Activated CD4-positive, alpha-beta T cell treated with anti-CD3 and anti-CD28 coated beads, Interleukin-2, amount 10 ng/mL, durations not matched to agents 7 days and 5 days (primary cell): ENCODE data around the gene AMFR. TPM values are rescaled to one million over a fixed set of nuclear protein-coding genes. Genes with fewer than 3 reads are reported as not detected.
"Not testable (repeated sequence)": the region's sequence is repeated elsewhere in the genome, so short reads cannot be mapped to it uniquely, and the experiment has no call there.

ENCODE experiments used
- CTCF ChIA-PET: fragments of 350-600 bp; sonication (Branson Sonifier 250); formaldehyde crosslinking; loops from one replicate; lab custom pipeline; 2021; ENCODE audit warnings: antibody characterized with exemption; lab: Charles Lee
- POLR2A ChIA-PET: fragments of 350-600 bp; sonication (Branson Sonifier 250); formaldehyde crosslinking; loops from one replicate; lab custom pipeline; 2021; ENCODE audit warnings: antibody characterized with exemption; lab: Charles Lee
- DNase-seq: peaks from one replicate; pipeline ENCODE4 v3.0.0-alpha.2; 2020
- H3K27ac Mint-ChIP-seq: one replicate; pipeline ENCODE4 v1.8.0; 2021; ENCODE audit warnings: mild to moderate bottlenecking, moderate library complexity, mixed read lengths
- H3K27me3 Mint-ChIP-seq: one replicate; pipeline ENCODE4 v1.8.0; 2021; ENCODE audit warnings: mixed read lengths
- H3K36me3 Mint-ChIP-seq: one replicate; pipeline ENCODE4 v1.8.0; 2021; ENCODE audit warnings: low read depth, mixed read lengths
- H3K4me1 Mint-ChIP-seq: one replicate; pipeline ENCODE4 v1.8.0; 2021; ENCODE audit warnings: mixed read lengths
- H3K4me3 Mint-ChIP-seq: one replicate; pipeline ENCODE4 v1.8.0; 2021; ENCODE audit warnings: mild to moderate bottlenecking, moderate library complexity, mixed read lengths
- H3K9me3 Mint-ChIP-seq: one replicate; pipeline ENCODE4 v1.8.0; 2021; ENCODE audit warnings: mixed read lengths
- total RNA-seq, 2 experiments: library from RNA; stranded (reverse); gene quantifications; one replicate each; pipeline ENCODE4 v1.2.3, GENCODE V29; 2021

Gene AMFR
- total RNA-seq, 2 experiments from 2014 or later = 52.5 to 58.5 TPM

DNA sequence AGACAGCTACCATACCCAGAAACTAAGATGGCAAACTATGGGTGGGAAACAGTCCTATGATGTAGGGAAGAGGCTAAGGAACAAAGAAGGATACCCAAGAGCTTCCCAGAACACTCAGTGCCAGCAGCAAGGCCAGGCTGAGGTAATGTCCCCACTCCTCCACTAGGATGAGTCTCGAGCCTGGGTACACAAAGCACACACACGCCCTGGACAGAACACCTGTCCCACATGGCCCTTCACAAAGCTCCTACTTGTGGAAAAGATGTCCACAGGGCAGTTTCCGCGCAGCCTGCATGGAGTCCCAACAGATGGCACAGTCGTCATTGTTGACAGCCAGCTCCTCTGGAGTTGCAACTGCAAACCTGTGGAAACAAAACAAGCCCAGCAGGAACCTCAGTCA, 23.9 kb downstream of the AMFR start:
- Mint-ChIP-seq H3K9me3 (no peaks in the 10 kb centered on the region), H3K4me3 (no peak overlapping the region), H3K27me3 (no peaks in the 10 kb centered on the region), H3K4me1 (peaks cover 4% of the 10 kb centered on the region), H3K27ac (no peak overlapping the region), H3K36me3 (peaks cover 50% of the 10 kb centered on the region)
- ChIA-PET CTCF (interaction anchor here (0.6 to 1.5 kb wide), 3 partner anchors 14 to 838 kb away, joined by 3 to 6 read pairs (median 3); no protein-coding TSS in a partner anchor), POLR2A (no interaction called here)
- DNase-seq = peak; percentile 18

DNA sequence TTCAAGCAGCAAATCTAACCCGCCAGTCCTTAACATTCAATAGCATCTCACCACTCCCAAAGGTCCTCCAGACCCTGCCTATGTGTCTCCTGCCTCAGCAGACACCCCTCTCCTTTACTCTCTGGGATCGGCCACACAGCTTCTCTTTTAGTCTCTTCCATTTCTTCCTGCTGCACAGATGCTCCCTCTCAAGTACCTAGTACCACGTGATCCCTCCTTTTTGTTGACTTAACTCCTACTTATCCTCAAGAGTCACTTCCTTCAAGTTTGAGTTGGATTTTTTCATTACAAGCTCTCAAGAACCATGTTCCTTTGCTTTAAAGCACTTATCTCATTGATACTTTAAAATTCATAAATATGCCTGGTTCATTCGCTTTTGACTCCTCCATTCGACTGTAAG, 24.9 kb downstream of the AMFR start:
- Mint-ChIP-seq H3K27ac (no peak overlapping the region), H3K4me1 (peaks cover under 1% of the 10 kb centered on the region), H3K27me3 (no peaks in the 10 kb centered on the region), H3K36me3 (peaks cover 58% of the 10 kb centered on the region), H3K4me3 (no peak overlapping the region), H3K9me3 (no peaks in the 10 kb centered on the region)
- ChIA-PET CTCF (interaction anchor here (1.5 kb wide), 1 partner anchor 13 kb away, joined by 6 read pairs; no protein-coding TSS in a partner anchor), POLR2A (no interaction called here)
- DNase-seq = no peak

DNA sequence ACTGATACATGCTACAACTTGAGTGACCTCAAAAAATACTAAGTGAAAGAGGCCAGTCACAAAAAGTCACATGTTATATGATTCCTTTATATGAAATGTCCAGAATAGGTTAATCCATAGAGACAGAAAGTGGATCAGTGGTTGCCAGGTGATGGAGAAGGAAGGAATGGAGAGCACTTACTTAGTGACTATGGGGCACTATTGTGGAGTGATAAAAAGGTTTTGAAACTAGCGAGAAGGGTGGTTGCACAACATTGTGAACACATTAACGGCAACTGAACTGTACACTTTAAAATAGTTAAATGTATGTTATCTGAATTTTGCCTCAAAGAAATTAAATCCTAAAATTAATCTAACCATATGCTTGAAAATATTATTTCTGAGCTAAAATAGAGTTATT, 25.9 kb downstream of the AMFR start:
- H3K27me3 Mint-ChIP-seq = no peaks in the 10 kb centered on the region
- peaks cover 60% of the 10 kb centered on the region for H3K36me3 Mint-ChIP-seq
- DNase-seq = no peak
- H3K4me3 Mint-ChIP-seq = no peak overlapping the region
- no peaks in the 10 kb centered on the region for H3K9me3 Mint-ChIP-seq
- ChIA-PET CTCF (no interaction called here), POLR2A (no interaction called here)
- H3K4me1 Mint-ChIP-seq = no peaks in the 10 kb centered on the region
- no peak overlapping the region for H3K27ac Mint-ChIP-seq

DNA sequence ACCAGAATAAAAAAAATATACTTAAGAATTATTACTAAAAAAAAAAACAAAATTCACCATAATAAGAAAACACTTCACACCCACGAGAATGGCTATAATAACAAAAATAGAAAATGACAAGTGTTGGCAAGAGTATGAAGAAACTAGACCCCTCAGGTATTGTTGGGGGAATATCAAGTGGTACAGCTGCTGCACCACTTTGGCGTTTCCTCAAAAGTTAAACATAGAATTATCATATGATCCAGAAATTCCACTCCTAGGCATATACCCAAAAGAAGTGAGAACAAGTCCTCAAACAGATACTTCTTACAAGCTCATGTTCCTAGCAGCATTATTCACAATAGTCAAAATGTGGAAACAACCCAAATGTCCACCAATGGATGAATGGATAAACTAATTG, 26.3 kb downstream of the AMFR start:
- Mint-ChIP-seq H3K9me3 (no peaks in the 10 kb centered on the region), H3K27me3 (no peaks in the 10 kb centered on the region), H3K4me3 (no peak overlapping the region), H3K27ac (no peak overlapping the region), H3K36me3 (peaks cover 59% of the 10 kb centered on the region), H3K4me1 (no peaks in the 10 kb centered on the region)
- DNase-seq = no peak
- CTCF ChIA-PET = no interaction called here
- POLR2A ChIA-PET = no interaction called here

- H3K9me3 Mint-ChIP-seq, POLR2A ChIA-PET, H3K4me1 Mint-ChIP-seq, H3K27me3 Mint-ChIP-seq, H3K27ac Mint-ChIP-seq, DNase-seq, CTCF ChIA-PET, H3K4me3 Mint-ChIP-seq: not testable (repeated sequence)
- peaks cover 68% of the 10 kb centered on the region for H3K36me3 Mint-ChIP-seq
Observed at GRCh38 chr16:56396724-56397123, 28.6 kb downstream of the AMFR start.

DNA sequence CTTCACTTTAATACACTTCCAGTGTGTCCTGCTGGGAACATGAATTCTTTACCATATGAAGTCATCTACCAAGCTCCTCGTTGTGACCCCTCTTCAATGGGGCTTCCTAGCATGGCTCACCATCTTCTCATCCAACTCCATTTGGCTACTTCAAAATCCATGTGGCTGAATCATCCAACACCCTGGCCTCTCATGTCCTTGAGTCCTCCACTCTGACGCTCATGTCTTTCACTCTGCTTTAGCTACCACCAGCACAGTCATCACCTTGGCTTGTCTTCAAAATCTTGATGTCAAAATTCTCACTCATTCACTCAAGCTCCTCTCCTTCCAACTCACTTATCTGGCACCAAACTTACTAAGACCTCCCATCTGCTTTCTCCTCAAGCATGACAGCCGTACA, 35.8 kb downstream of the AMFR start:
- ChIA-PET CTCF (interaction anchor here (1.4 kb wide), 1 partner anchor 24 kb away, joined by 3 read pairs; no protein-coding TSS in a partner anchor), POLR2A (no interaction called here)
- Mint-ChIP-seq H3K36me3 (peaks cover 73% of the 10 kb centered on the region), H3K9me3 (no peaks in the 10 kb centered on the region), H3K4me3 (no peak overlapping the region), H3K4me1 (no peaks in the 10 kb centered on the region), H3K27ac (no peak overlapping the region), H3K27me3 (no peaks in the 10 kb centered on the region)
- DNase-seq = no peak

DNA sequence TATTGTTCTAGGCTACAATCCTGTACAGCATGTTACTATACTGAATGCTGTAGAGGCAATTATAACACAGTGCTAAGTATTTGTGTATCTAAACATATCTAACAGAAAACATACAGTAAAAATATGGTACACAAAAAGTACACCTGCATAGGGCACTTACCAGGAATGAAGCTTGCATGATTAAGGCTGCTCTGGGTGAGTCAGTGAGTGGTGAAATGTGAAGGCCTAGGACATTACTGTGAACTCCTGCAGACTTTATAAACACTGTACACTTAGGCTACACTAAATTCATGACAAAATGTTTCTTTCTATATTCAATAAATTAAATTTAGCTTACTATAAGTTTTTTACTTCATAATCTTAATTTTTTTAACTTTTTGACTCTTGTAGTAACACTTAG, 37.1 kb downstream of the AMFR start:
- no peak overlapping the region for H3K4me3 Mint-ChIP-seq
- no peak for DNase-seq
- ChIA-PET CTCF (interaction anchor here (1.1 to 1.5 kb wide), 2 partner anchors 10 to 13 kb away, joined by 3 to 6 read pairs; no protein-coding TSS in a partner anchor), POLR2A (no interaction called here)
- H3K9me3 Mint-ChIP-seq = peaks cover 5% of the 10 kb centered on the region
- H3K4me1 Mint-ChIP-seq = no peaks in the 10 kb centered on the region
- no peak overlapping the region for H3K27ac Mint-ChIP-seq
- peaks cover 77% of the 10 kb centered on the region for H3K36me3 Mint-ChIP-seq
- H3K27me3 Mint-ChIP-seq = no peaks in the 10 kb centered on the region

DNA sequence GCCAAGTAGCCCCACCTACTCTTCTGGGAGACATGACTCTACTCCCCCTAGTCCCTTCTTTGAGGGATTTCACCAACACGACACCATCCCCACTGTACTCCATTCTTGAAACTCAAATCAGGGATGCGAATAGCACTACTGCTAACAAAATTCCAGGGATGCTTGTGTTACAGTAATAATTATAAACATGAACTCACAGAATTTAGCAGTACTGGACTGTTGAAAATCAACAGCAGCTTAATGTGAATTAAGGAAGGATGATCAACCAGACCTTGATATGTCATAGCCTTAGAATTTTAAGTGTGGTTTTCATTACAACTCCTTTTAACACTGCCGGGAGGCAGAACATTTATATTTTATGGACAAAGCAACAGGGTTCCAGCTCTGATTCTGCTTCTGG, 37.9 kb downstream of the AMFR start:
- Mint-ChIP-seq H3K27ac (no peak overlapping the region), H3K36me3 (peaks cover 78% of the 10 kb centered on the region), H3K4me3 (no peak overlapping the region), H3K4me1 (no peaks in the 10 kb centered on the region), H3K9me3 (peaks cover 9% of the 10 kb centered on the region), H3K27me3 (no peaks in the 10 kb centered on the region)
- ChIA-PET CTCF (interaction anchor here (1.5 to 1.6 kb wide), 2 partner anchors 14 to 19 kb away, joined by 5 to 6 read pairs; no protein-coding TSS in a partner anchor), POLR2A (no interaction called here)
- DNase-seq = no peak

DNA sequence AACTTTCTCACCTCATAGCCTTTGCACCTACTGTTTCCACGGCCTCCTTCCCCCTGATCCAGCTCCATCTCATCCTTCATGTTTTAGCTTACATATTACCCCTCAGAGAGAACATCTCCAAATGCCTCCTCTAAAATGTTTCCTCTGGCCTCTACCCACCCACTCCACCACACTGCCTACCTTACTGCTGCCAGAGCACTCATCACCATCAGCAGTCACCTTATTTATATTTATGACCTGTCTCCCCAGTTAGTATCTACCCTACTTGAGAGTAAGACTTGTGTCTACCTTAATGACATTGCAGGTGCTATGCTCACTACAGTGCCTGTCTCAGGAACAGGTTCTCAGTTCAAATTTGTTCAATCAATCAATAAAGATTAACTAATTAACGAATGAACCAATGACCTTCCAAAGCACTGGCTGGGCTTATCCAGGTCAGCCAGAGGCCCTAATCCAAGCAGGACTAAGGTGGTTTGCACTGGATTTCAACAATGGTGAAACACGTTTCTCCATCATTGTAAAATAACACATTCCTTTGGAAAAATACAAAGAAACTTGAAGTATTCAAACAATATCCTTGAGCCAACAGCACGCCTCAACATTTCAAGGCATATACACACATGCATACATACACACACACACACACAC, 41.1 kb downstream of the AMFR start:
- POLR2A ChIA-PET = no interaction called here
- DNase-seq = no peak
- CTCF ChIA-PET = interaction anchor here (0.6 kb wide), 1 partner anchor 19 kb away, joined by 3 read pairs; no protein-coding TSS in a partner anchor
- Mint-ChIP-seq H3K36me3 (peaks cover 80% of the 10 kb centered on the region), H3K27ac (no peak overlapping the region), H3K9me3 (peaks cover 25% of the 10 kb centered on the region), H3K27me3 (no peaks in the 10 kb centered on the region), H3K4me3 (no peak overlapping the region), H3K4me1 (no peaks in the 10 kb centered on the region)

GRCh38 chr16:56382901-56383355, 42.4 kb downstream of the AMFR start:
- CTCF ChIA-PET = interaction anchor here (1.5 to 1.6 kb wide), 2 partner anchors 18 to 26 kb away, joined by 3 to 5 read pairs; no protein-coding TSS in a partner anchor
- POLR2A ChIA-PET = no interaction called here
- H3K9me3 Mint-ChIP-seq = peaks cover 29% of the 10 kb centered on the region
- no peak overlapping the region for H3K4me3 Mint-ChIP-seq
- no peak overlapping the region for H3K27ac Mint-ChIP-seq
- H3K4me1 Mint-ChIP-seq = no peaks in the 10 kb centered on the region
- H3K36me3 Mint-ChIP-seq = peaks cover 86% of the 10 kb centered on the region
- no peaks in the 10 kb centered on the region for H3K27me3 Mint-ChIP-seq
- no peak for DNase-seq

GRCh38 chr16:56382459-56382858, 42.9 kb downstream of the AMFR start:
- Mint-ChIP-seq H3K27me3 (no peaks in the 10 kb centered on the region), H3K4me3 (no peak overlapping the region), H3K36me3 (peaks cover 84% of the 10 kb centered on the region), H3K4me1 (no peaks in the 10 kb centered on the region), H3K9me3 (peaks cover 29% of the 10 kb centered on the region), H3K27ac (no peak overlapping the region)
- ChIA-PET CTCF (interaction anchor here (1.5 to 1.6 kb wide), 2 partner anchors 19 to 26 kb away, joined by 3 to 5 read pairs; no protein-coding TSS in a partner anchor), POLR2A (no interaction called here)
- DNase-seq = no peak

- H3K27me3 Mint-ChIP-seq, CTCF ChIA-PET, POLR2A ChIA-PET, DNase-seq, H3K4me3 Mint-ChIP-seq, H3K4me1 Mint-ChIP-seq: not testable (repeated sequence)
- H3K36me3 Mint-ChIP-seq = peaks cover 74% of the 10 kb centered on the region
- peaks cover 29% of the 10 kb centered on the region for H3K9me3 Mint-ChIP-seq
- peak overlapping the region; percentile 31 for H3K27ac Mint-ChIP-seq
Observed at GRCh38 chr16:56380778-56381485, 44.4 kb downstream of the AMFR start.

GRCh38 chr16:56379044-56379443, 46.3 kb downstream of the AMFR start:
- H3K27ac Mint-ChIP-seq, DNase-seq, H3K4me3 Mint-ChIP-seq, CTCF ChIA-PET, H3K27me3 Mint-ChIP-seq, H3K4me1 Mint-ChIP-seq, POLR2A ChIA-PET: not testable (repeated sequence)
- H3K36me3 Mint-ChIP-seq = peaks cover 67% of the 10 kb centered on the region
- peaks cover 29% of the 10 kb centered on the region for H3K9me3 Mint-ChIP-seq
